Islet of Langerhans (tissue), 1 donor: ENCODE measurements around the gene NAA15.
"Not testable (repeated sequence)": the region's sequence is repeated elsewhere in the genome, so short reads cannot be mapped to it uniquely, and the experiment has no call there.

Source experiments
- FAIRE-seq: peaks from one replicate; lab custom pipeline; 2011; peaks lifted over from hg19 to GRCh38; lab: Jason Lieb, UNC

Gene NAA15

GRCh38 chr4:139299536-139299935 is 1.8 kb upstream of the NAA15 start:
- FAIRE-seq = no peak

GRCh38 chr4:139300431-139301112 is 733 bp upstream of the NAA15 start:
- FAIRE-seq = no peak

- FAIRE-seq = no peak
Measured at GRCh38 chr4:139301821-139302611, 711 bp downstream of the NAA15 start, which contains the start of gene NDUFC1. NDUFC1 (minus strand) TSS chr4:139302477; CDS start chr4:139295798, 6,679 bp downstream.

- FAIRE-seq = no peak
Measured at GRCh38 chr4:139304920-139305319, 3.6 kb downstream of the NAA15 start.

GRCh38 chr4:139311909-139312308 is 10.6 kb downstream of the NAA15 start:
- no peak for FAIRE-seq

- FAIRE-seq = no peak
Measured at GRCh38 chr4:139312552-139313332, 11.4 kb downstream of the NAA15 start.

GRCh38 chr4:139313414-139313813 is 12.1 kb downstream of the NAA15 start:
- not testable (repeated sequence) for FAIRE-seq

- no peak for FAIRE-seq
Measured at GRCh38 chr4:139314047-139314800, 12.9 kb downstream of the NAA15 start.

GRCh38 chr4:139315221-139315675 is 13.9 kb downstream of the NAA15 start:
- no peak for FAIRE-seq

- no peak for FAIRE-seq
Measured at GRCh38 chr4:139316733-139317132, 15.4 kb downstream of the NAA15 start.

- FAIRE-seq = no peak
Measured at GRCh38 chr4:139317635-139318034, 16.3 kb downstream of the NAA15 start.

- FAIRE-seq = no peak
Measured at GRCh38 chr4:139319571-139319970, 18.3 kb downstream of the NAA15 start.

- not testable (repeated sequence) for FAIRE-seq
Measured at GRCh38 chr4:139322070-139322469, 20.8 kb downstream of the NAA15 start.

- FAIRE-seq = not testable (repeated sequence)
Measured at GRCh38 chr4:139322541-139322940, 21.2 kb downstream of the NAA15 start.

GRCh38 chr4:139324620-139325019 is 23.3 kb downstream of the NAA15 start:
- no peak for FAIRE-seq

- no peak for FAIRE-seq
Measured at GRCh38 chr4:139329665-139330200, 28.4 kb downstream of the NAA15 start.

- no peak for FAIRE-seq
Measured at GRCh38 chr4:139330283-139330682, 29.0 kb downstream of the NAA15 start.

- FAIRE-seq = no peak
Measured at GRCh38 chr4:139331185-139331584, 29.9 kb downstream of the NAA15 start.

- FAIRE-seq = no peak
Measured at GRCh38 chr4:139333046-139333445, 31.7 kb downstream of the NAA15 start.

- FAIRE-seq = no peak
Measured at GRCh38 chr4:139337612-139338011, 36.3 kb downstream of the NAA15 start.

- FAIRE-seq = no peak
Measured at GRCh38 chr4:139361301-139361700, 60.0 kb downstream of the NAA15 start.
